ENCODE measurements around the gene AKAP9.

DNA sequence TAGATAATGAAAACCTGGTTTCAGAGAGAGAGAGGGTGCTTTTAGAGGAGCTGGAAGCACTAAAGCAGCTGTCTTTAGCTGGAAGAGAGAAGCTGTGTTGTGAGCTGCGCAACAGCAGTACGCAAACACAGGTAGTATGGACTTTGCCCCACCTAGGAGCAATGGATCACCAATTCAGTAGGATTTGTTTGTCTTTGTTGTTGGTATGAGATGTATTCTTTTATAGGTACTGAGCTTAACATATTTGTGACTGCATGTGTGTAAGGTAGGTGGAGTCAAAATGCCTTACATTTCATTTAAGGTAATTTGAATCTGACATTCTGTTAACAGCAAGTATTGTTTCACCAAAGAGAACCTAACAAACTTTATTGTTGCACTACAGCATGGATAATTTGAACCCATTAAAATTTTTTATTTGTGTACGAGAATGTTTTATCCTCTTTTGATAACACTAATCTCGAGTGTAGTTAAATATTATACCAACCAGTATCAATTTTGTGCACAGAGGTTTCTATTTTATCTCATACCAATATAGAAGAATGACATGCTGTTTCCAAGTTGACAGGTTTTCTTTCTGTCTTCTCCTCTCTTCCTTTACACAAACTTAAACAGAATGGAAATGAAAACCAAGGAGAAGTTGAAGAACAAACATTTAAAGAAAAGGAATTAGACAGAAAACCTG is 101.5 kb downstream of the AKAP9 start:
- TF ChIP-seq, protein P1, sequence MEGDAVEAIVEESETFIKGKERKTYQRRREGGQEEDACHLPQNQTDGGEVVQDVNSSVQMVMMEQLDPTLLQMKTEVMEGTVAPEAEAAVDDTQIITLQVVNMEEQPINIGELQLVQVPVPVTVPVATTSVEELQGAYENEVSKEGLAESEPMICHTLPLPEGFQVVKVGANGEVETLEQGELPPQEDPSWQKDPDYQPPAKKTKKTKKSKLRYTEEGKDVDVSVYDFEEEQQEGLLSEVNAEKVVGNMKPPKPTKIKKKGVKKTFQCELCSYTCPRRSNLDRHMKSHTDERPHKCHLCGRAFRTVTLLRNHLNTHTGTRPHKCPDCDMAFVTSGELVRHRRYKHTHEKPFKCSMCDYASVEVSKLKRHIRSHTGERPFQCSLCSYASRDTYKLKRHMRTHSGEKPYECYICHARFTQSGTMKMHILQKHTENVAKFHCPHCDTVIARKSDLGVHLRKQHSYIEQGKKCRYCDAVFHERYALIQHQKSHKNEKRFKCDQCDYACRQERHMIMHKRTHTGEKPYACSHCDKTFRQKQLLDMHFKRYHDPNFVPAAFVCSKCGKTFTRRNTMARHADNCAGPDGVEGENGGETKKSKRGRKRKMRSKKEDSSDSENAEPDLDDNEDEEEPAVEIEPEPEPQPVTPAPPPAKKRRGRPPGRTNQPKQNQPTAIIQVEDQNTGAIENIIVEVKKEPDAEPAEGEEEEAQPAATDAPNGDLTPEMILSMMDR (IDR thresholded peaks at IDR 0.05; ENCODE audit: low read depth, low read length, poor library complexity, severe bottlenecking) = no peak
- no peak for TF ChIP-seq EZH2phosphoT487 (IDR thresholded peaks at IDR 0.05; ENCODE audit: borderline replicate concordance, low read length)
